K562 (cell line): ENCODE results near the gene GTF3C1. TPM values are rescaled to one million over a fixed set of nuclear protein-coding genes. Genes with fewer than 3 reads are reported as not detected.

ENCODE experiments used
- CBX3 ChIP-seq, 2 experiments: IDR thresholded peaks; 1 replicate in 1 of 2; 2 replicates in 1 of 2; pipeline ENCODE4 v1.6.1; 2012; ENCODE audit warnings: inconsistent platforms in 2 of 2, low read length in 2 of 2, borderline replicate concordance in 1 of 2, control low read depth in 1 of 2
- DPF2 ChIP-seq: fragments of 450-650 bp; IDR thresholded peaks from 2 replicates; pipeline ENCODE4 v1.6.1; 2016
- EZH2 ChIP-seq: IDR thresholded peaks from 2 replicates; pipeline ENCODE4 v1.6.1; 2012; ENCODE audit warnings: low read depth, mild to moderate bottlenecking, inconsistent platforms, low read length, borderline replicate concordance
- HDAC1 ChIP-seq, 2 experiments: fragments of 450-650 bp; IDR thresholded peaks; 2 replicates each; pipeline ENCODE4 v1.6.1; 2016 to 2017; ENCODE audit warnings: inconsistent platforms in 1 of 2, mild to moderate bottlenecking in 1 of 2, moderate library complexity in 1 of 2
- HNRNPK ChIP-seq: fragments of 200-400 bp; formaldehyde crosslinking; IDR thresholded peaks from one replicate; pipeline ENCODE4 v1.6.1; 2018; ENCODE audit warnings: mild to moderate bottlenecking, low read depth, low read length; ENCODE audit not compliant: poor library complexity, severe bottlenecking
- KAT2B ChIP-seq: IDR thresholded peaks from one replicate; pipeline ENCODE4 v1.6.1; 2012; ENCODE audit warnings: low read depth, mild to moderate bottlenecking, control low read depth, inconsistent platforms, low read length, moderate library complexity
- L3MBTL2 ChIP-seq: fragments of 450-650 bp; IDR thresholded peaks from 2 replicates; pipeline ENCODE4 v1.6.1; 2016; ENCODE audit warnings: mild to moderate bottlenecking, moderate library complexity
- MEF2D ChIP-seq: conservative IDR thresholded peaks from 2 replicates; pipeline ENCODE4 v1.6.1; 2016; ENCODE audit warnings: low read depth, missing genetic modification characterization, missing compliant biosample characterization
- NCOA4 ChIP-seq: fragments of 450-650 bp; IDR thresholded peaks from 2 replicates; pipeline ENCODE4 v1.6.1; 2018; ENCODE audit warnings: mild to moderate bottlenecking; ENCODE audit not compliant: partially characterized antibody
- NR0B1 ChIP-seq: fragments of 450-650 bp; IDR thresholded peaks from one replicate; pipeline ENCODE4 v1.6.1; 2018; ENCODE audit warnings: mild to moderate bottlenecking, moderate library complexity; ENCODE audit not compliant: partially characterized antibody
- POLR2G ChIP-seq: fragments of 200-400 bp; formaldehyde crosslinking; IDR thresholded peaks from 2 replicates; pipeline ENCODE4 v1.6.1; 2017; ENCODE audit warnings: low read depth, mild to moderate bottlenecking, antibody characterized with exemption, low read length, moderate library complexity
- SMAD4 ChIP-seq: fragments of 250-450 bp; sonication (Bioruptor Pico); conservative IDR thresholded peaks from 2 replicates; pipeline ENCODE4 v1.8.0; 2021; ENCODE audit warnings: inconsistent platforms, mild to moderate bottlenecking, moderate library complexity
- TAF9B ChIP-seq: fragments of 450-650 bp; IDR thresholded peaks from 2 replicates; pipeline ENCODE4 v1.6.1; 2018; ENCODE audit warnings: mild to moderate bottlenecking; ENCODE audit not compliant: partially characterized antibody
- UBTF ChIP-seq, 2 experiments: IDR thresholded peaks; 2 replicates each; pipeline ENCODE4 v1.6.1; 2012; ENCODE audit warnings: improper control_type of control experiment in 2 of 2, low read depth in 2 of 2, low read length in 2 of 2, borderline replicate concordance in 1 of 2
- ZBTB33 ChIP-seq: sonication (generic); formaldehyde crosslinking; IDR thresholded peaks from 2 replicates; pipeline ENCODE4 v1.8.1; 2023; ENCODE audit warnings: mild to moderate bottlenecking, missing genetic modification reagents
- ZFPM2 ChIP-seq: fragments of 250-450 bp; sonication (Bioruptor Pico); IDR thresholded peaks from 2 replicates; pipeline ENCODE4 v1.5.1; 2022; ENCODE audit warnings: mild to moderate bottlenecking
- ZNF124 ChIP-seq: sonication (generic); formaldehyde crosslinking; IDR thresholded peaks from 2 replicates; pipeline ENCODE4 v1.8.1; 2022; ENCODE audit warnings: missing genetic modification reagents
- ZNF507 ChIP-seq: conservative IDR thresholded peaks from 2 replicates; pipeline ENCODE4 v1.6.1; 2017; ENCODE audit warnings: missing genetic modification characterization, missing compliant biosample characterization
- ZNF655 ChIP-seq: fragments of 250-450 bp; sonication (Bioruptor Pico); IDR thresholded peaks from 2 replicates; pipeline ENCODE4 v1.5.0; 2021
- polyA plus RNA-seq, 8 experiments: library from polyadenylated mRNA; depleted of rRNA in 4 of 8; stranded (reverse) in 5 of 8; unstranded in 3 of 8; fragments of >200 nt; fragmentation: Nextera tagmentation in 2 of 8; fragmentation: Illumina TruSeq in 1 of 8; extraction: Ambion mirVana in 2 of 8; extraction: Trizol in 1 of 8; gene quantifications; 2 replicates each; pipeline versions ENCODE4 v1.2.1 to v1.2.3, GENCODE V29; 2011 to 2014; ENCODE audit warnings: inconsistent platforms in 1 of 8, missing spikeins in 1 of 8
- total RNA-seq, 7 experiments: library from RNA; depleted of rRNA in 6 of 7; stranded (reverse); fragments of >200 nt in 6 of 7; fragmentation: Illumina TruSeq in 2 of 7; extraction: Trizol in 2 of 7; gene quantifications; 2 replicates each; pipeline versions ENCODE4 v1.2.1 to v1.2.3, GENCODE V29; 2011 to 2021; ENCODE audit warnings: low replicate concordance in 1 of 7
- TF ChIP-seq, protein P1 (sequence below): fragments of 450-650 bp; formaldehyde crosslinking; IDR thresholded peaks from 2 replicates; pipeline ENCODE4 v1.4.0; 2020; ENCODE audit warnings: mild to moderate bottlenecking, moderate library complexity

Gene GTF3C1
- total and polyA plus RNA-seq, 9 of the 15 experiments (the other 6 are each of a cell fraction or from before 2014, with no cell fraction given): 0.72 to 63.6 (median 30.9) TPM

DNA sequence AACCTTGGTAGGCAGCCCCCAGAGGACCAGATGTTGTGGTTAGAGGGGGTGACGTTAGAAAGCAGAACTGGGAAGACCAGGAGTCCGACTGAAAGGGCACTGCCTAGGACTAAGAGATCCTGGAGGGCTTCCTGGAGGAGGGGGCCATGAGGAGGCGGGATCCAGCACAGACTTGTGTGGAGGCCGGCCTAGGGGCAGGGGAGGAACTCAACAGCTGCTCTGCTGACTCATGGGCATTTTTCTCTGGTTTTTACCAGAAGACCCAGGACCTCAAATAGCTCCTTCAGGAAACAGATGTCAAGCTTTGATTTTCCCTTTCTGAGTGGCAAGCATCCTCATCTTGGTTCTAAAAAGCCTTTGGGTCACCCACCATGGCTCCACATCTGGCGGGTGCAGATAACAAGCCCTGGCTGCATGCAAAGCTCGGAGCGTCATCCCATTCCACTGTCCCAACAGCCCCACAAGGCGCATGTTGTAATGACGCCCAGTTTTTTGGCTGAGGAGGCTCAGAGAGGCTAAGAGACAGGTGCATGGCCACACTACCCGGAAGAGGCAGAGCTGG, 118.7 kb downstream of the GTF3C1 start (continued):
- TF ChIP-seq, protein P1, sequence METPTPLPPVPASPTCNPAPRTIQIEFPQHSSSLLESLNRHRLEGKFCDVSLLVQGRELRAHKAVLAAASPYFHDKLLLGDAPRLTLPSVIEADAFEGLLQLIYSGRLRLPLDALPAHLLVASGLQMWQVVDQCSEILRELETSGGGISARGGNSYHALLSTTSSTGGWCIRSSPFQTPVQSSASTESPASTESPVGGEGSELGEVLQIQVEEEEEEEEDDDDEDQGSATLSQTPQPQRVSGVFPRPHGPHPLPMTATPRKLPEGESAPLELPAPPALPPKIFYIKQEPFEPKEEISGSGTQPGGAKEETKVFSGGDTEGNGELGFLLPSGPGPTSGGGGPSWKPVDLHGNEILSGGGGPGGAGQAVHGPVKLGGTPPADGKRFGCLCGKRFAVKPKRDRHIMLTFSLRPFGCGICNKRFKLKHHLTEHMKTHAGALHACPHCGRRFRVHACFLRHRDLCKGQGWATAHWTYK (CRISPR knock-in tag): no peak
- peak; percentile 37; the same call in 1 of the 2 replicates for TF ChIP-seq L3MBTL2
- TF ChIP-seq ZBTB33 (CRISPR knock-in tag): no peak
- peak; percentile 88 for TF ChIP-seq DPF2
- no peak for TF ChIP-seq NR0B1
- TF ChIP-seq MEF2D (tag): no peak
- TF ChIP-seq SMAD4 (CRISPR knock-in tag): peak; percentile 82
- no peak for TF ChIP-seq KAT2B
- TF ChIP-seq TAF9B: no peak
- TF ChIP-seq ZNF124: no peak
- no peak for TF ChIP-seq NCOA4
- peak in 1 of 2 experiments; percentile 79; a peak in 2 of 4 replicates for TF ChIP-seq HDAC1 (IDR thresholded peaks at IDR 0.05)
- no peak for TF ChIP-seq POLR2G
- TF ChIP-seq HNRNPK: no peak
- TF ChIP-seq CBX3 (IDR thresholded peaks at IDR 0.05; ENCODE audit: borderline replicate concordance in 1 of 2, low read length in 2 of 2): no peak
- no peak for TF ChIP-seq EZH2
- no peak for TF ChIP-seq ZNF655
- TF ChIP-seq ZNF507: no peak
- TF ChIP-seq UBTF (IDR thresholded peaks at IDR 0.05; ENCODE audit: borderline replicate concordance in 1 of 2, low read depth in 2 of 2, low read length in 2 of 2): no peak
- TF ChIP-seq ZFPM2 (CRISPR knock-in tag): no peak
